Astrocyte (in vitro differentiated cells and primary cell): Measurements from ENCODE around the gene NTRK1.

Experiments used
- CTCF ChIP-seq: IDR thresholded peaks from 2 replicates; pipeline ENCODE4 v1.5.1; 2011; ENCODE audit warnings: low read depth, mild to moderate bottlenecking, inconsistent platforms, low read length, moderate library complexity; ENCODE audit not compliant: insufficient read depth
- EZH2 ChIP-seq: IDR thresholded peaks from 2 replicates; pipeline ENCODE4 v1.6.1; 2012; ENCODE audit warnings: mild to moderate bottlenecking, low read length, inconsistent platforms; ENCODE audit not compliant: insufficient read depth

DNA sequence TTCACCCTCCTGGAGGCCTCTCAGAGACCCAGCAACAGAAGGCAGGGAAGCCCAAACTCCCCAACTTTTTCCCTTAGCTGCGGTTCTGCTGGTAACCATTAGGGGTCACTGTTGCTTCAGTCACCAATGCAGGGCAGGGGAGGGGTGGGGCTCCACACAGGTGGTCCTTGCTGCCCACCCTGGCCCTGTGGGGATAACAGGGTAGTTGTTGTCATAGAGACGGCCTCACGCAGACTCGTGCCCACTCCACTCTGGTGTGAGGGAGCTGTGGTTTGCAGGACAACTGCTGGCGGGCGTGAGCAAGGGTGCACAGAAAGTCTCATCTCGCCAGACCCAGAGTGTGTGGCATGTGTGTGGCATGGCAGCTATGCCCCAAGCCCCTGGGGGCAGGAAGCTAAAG, 21.7 kb upstream of the NTRK1 start:
- TF ChIP-seq CTCF (peak; percentile 81), EZH2 (no peak)
